ENCODE results near the gene TRIM63. TPM values are rescaled to one million over a fixed set of nuclear protein-coding genes. Genes with fewer than 3 reads are reported as not detected.

TRIM63 gene
- total and polyA plus RNA-seq, 2 of the 13 experiments (the other 11 are each of a cell fraction or from before 2014, with no cell fraction given), result not detected

DNA sequence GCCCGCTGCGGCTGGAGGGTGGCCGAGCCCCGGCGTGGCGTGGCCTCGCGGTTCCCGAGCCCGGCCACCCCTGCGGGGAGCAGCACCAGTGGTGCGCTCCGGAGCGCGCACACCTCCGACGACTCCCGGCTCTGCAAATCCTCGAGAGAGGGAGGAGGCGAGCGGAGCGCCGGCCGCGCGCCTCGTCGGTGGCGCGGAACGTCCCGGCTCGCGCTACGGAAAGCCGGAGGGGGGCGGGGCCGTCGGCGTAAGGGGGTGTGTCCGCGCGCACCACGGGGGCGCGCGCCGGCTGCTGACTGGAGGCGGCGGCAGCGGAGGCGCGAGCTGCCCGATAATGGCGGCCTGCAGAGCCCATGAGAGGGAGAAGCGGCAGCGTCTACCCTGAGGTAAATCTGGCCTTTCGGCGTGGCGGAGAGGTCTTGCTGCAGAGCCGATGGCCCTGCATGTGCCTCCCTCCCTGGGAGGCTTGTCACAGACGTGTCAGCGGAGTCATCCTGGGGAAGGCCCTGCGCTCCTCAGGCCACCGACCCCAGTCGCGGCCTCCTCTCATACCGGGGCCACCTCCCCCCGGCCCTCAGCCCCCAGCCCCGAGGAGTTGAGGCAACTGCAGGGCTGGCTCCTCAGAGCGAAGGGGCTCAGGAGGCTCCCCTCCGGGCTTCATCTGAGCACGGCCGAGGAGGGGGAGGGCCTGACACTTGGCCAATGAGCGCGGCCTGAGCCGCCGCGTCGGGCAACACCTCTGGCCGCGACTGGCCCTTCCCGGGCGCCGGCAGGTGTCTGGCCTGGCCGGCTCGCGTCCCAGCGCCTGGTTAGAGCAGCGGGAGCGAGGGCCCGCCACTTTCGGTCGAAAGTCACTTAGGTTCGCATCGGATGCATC, 44.3 kb upstream of the TRIM63 start, which contains the start of gene PDIK1L (continued):
- TF ChIP-seq NR2C2 (CRISPR knock-in tag; IDR thresholded peaks at IDR 0.05; ENCODE audit: borderline replicate concordance), result 0 out of 2 replicates have a peak, but pooled peaks have one; percentile 1
- no peak for TF ChIP-seq RFX3 (CRISPR knock-in tag; IDR thresholded peaks at IDR 0.05)
- no peak for TF ChIP-seq ZNF256 (CRISPR knock-in tag; conservative IDR thresholded peaks at IDR 0.05)
- no peak for TF ChIP-seq PCBP1 (IDR thresholded peaks at IDR 0.05; ENCODE audit: borderline replicate concordance, low read depth, low read length)
- TF ChIP-seq RFXAP (CRISPR knock-in tag; IDR thresholded peaks at IDR 0.05; ENCODE audit: borderline replicate concordance), result peak; percentile 24; the same call in 1 of the 2 replicates
- TF ChIP-seq, protein P1, sequence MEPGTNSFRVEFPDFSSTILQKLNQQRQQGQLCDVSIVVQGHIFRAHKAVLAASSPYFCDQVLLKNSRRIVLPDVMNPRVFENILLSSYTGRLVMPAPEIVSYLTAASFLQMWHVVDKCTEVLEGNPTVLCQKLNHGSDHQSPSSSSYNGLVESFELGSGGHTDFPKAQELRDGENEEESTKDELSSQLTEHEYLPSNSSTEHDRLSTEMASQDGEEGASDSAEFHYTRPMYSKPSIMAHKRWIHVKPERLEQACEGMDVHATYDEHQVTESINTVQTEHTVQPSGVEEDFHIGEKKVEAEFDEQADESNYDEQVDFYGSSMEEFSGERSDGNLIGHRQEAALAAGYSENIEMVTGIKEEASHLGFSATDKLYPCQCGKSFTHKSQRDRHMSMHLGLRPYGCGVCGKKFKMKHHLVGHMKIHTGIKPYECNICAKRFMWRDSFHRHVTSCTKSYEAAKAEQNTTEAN (CRISPR knock-in tag; conservative IDR thresholded peaks at IDR 0.05), result no peak
- peak; percentile 94 for TF ChIP-seq YY1 (IDR thresholded peaks at IDR 0.05; ENCODE audit: insufficient read depth, insufficient replicate concordance, low read depth, low read length)
- peak; percentile 39; the same call in 1 of the 2 replicates for TF ChIP-seq TBX3 (IDR thresholded peaks at IDR 0.05; ENCODE audit: borderline replicate concordance)
- TF ChIP-seq ASH2L (IDR thresholded peaks at IDR 0.05; ENCODE audit: insufficient read length, low read depth, low read length), result peak; percentile 91
- TF ChIP-seq, protein P2, sequence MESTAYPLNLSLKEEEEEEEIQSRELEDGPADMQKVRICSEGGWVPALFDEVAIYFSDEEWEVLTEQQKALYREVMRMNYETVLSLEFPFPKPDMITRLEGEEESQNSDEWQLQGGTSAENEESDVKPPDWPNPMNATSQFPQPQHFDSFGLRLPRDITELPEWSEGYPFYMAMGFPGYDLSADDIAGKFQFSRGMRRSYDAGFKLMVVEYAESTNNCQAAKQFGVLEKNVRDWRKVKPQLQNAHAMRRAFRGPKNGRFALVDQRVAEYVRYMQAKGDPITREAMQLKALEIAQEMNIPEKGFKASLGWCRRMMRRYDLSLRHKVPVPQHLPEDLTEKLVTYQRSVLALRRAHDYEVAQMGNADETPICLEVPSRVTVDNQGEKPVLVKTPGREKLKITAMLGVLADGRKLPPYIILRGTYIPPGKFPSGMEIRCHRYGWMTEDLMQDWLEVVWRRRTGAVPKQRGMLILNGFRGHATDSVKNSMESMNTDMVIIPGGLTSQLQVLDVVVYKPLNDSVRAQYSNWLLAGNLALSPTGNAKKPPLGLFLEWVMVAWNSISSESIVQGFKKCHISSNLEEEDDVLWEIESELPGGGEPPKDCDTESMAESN (CRISPR knock-in tag; conservative IDR thresholded peaks at IDR 0.05), result no peak
- TF ChIP-seq, protein P3, sequence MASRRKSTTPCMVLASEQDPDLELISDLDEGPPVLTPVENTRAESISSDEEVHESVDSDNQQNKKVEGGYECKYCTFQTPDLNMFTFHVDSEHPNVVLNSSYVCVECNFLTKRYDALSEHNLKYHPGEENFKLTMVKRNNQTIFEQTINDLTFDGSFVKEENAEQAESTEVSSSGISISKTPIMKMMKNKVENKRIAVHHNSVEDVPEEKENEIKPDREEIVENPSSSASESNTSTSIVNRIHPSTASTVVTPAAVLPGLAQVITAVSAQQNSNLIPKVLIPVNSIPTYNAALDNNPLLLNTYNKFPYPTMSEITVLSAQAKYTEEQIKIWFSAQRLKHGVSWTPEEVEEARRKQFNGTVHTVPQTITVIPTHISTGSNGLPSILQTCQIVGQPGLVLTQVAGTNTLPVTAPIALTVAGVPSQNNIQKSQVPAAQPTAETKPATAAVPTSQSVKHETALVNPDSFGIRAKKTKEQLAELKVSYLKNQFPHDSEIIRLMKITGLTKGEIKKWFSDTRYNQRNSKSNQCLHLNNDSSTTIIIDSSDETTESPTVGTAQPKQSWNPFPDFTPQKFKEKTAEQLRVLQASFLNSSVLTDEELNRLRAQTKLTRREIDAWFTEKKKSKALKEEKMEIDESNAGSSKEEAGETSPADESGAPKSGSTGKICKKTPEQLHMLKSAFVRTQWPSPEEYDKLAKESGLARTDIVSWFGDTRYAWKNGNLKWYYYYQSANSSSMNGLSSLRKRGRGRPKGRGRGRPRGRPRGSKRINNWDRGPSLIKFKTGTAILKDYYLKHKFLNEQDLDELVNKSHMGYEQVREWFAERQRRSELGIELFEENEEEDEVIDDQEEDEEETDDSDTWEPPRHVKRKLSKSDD (CRISPR knock-in tag; IDR thresholded peaks at IDR 0.05; ENCODE audit: low read depth), result peak; percentile 48; the same call in 1 of the 2 replicates
- 0 out of 2 replicates have a peak, but pooled peaks have one; percentile 43 for TF ChIP-seq MZF1 (CRISPR knock-in tag; IDR thresholded peaks at IDR 0.05; ENCODE audit: borderline replicate concordance)
- peak; percentile 68; the same call in 1 of the 2 replicates for TF ChIP-seq KLF9 (CRISPR knock-in tag; IDR thresholded peaks at IDR 0.05; ENCODE audit: low read depth)
- TF ChIP-seq ZNF747 (CRISPR knock-in tag; IDR thresholded peaks at IDR 0.05; ENCODE audit: borderline replicate concordance), result peak; percentile 51; the same call in 1 of the 2 replicates
- peak; percentile 13; the same call in 1 of the 2 replicates for TF ChIP-seq ZNF777 (CRISPR knock-in tag; IDR thresholded peaks at IDR 0.05)
- TF ChIP-seq TP53 (CRISPR knock-in tag; conservative IDR thresholded peaks at IDR 0.05), result no peak
- peak; percentile 48 for TF ChIP-seq KMT2A (CRISPR knock-in tag; IDR thresholded peaks at IDR 0.05)
- TF ChIP-seq, protein P4, sequence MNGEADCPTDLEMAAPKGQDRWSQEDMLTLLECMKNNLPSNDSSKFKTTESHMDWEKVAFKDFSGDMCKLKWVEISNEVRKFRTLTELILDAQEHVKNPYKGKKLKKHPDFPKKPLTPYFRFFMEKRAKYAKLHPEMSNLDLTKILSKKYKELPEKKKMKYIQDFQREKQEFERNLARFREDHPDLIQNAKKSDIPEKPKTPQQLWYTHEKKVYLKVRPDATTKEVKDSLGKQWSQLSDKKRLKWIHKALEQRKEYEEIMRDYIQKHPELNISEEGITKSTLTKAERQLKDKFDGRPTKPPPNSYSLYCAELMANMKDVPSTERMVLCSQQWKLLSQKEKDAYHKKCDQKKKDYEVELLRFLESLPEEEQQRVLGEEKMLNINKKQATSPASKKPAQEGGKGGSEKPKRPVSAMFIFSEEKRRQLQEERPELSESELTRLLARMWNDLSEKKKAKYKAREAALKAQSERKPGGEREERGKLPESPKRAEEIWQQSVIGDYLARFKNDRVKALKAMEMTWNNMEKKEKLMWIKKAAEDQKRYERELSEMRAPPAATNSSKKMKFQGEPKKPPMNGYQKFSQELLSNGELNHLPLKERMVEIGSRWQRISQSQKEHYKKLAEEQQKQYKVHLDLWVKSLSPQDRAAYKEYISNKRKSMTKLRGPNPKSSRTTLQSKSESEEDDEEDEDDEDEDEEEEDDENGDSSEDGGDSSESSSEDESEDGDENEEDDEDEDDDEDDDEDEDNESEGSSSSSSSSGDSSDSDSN (CRISPR knock-in tag; IDR thresholded peaks at IDR 0.05), result peak; percentile 64
